IMR-90 (cell line): Measurements from ENCODE around the gene ZNF232. TPM values are rescaled to one million over a fixed set of nuclear protein-coding genes. Genes with fewer than 3 reads are reported as not detected.
"Not testable (repeated sequence)": the region's sequence is repeated elsewhere in the genome, so short reads cannot be mapped to it uniquely, and the experiment has no call there.

Source experiments
- ATAC-seq: fragments of 200-7000 bp; cut with Tn5 transposase; 2 replicates; pipeline ENCODE4 v1.9.1; 2020; ENCODE audit warnings: low read depth, mild to moderate bottlenecking, moderate library complexity
- BruUV-seq: library from RNA; stranded (reverse); fragments of 400-500 nt; replicated peaks from 2 replicates; lab custom pipeline; 2021; lab: Mats Ljungman, UMichigan
- CTCF ChIA-PET: fragments of 300-600 bp; formaldehyde crosslinking; extraction: SDS; loops from one replicate; lab custom pipeline; 2021; ENCODE audit warnings: antibody characterized with exemption; lab: Yijun Ruan, JAX
- POLR2A ChIA-PET: fragments of 300-600 bp; sonication (Branson Sonifier 250); formaldehyde crosslinking; loops from one replicate; lab custom pipeline; 2022; ENCODE audit warnings: antibody characterized with exemption; ENCODE audit not compliant: unreplicated experiment; lab: Charles Lee
- DNase-seq: peaks from one replicate; pipeline ENCODE4 v3.0.0; 2013
- H2AFZ ChIP-seq: replicated peaks from 2 replicates; pipeline ENCODE3; 2013; ENCODE audit warnings: low read length, mild to moderate bottlenecking; ENCODE audit not compliant: poor library complexity
- H2AK5ac ChIP-seq: 2 replicates; pipeline ENCODE4 v1.6.1; 2013; ENCODE audit warnings: low read depth, low read length, inconsistent platforms
- H2AK9ac ChIP-seq: replicated peaks from 2 replicates; pipeline ENCODE3; 2013; ENCODE audit warnings: mild to moderate bottlenecking, low read depth, low read length, moderate library complexity; ENCODE audit not compliant: poor library complexity
- H2BK120ac ChIP-seq: 2 replicates; pipeline ENCODE4 v1.6.1; 2013; ENCODE audit warnings: low read depth, low read length, inconsistent platforms
- H2BK15ac ChIP-seq: 3 replicates; pipeline ENCODE4 v1.6.1; 2013; ENCODE audit warnings: low read depth, low read length, inconsistent platforms
- H2BK20ac ChIP-seq: 2 replicates; pipeline ENCODE4 v1.6.1; 2013; ENCODE audit warnings: low read depth, mild to moderate bottlenecking, inconsistent platforms, low read length, moderate library complexity
- H2BK5ac ChIP-seq: 2 replicates; pipeline ENCODE4 v1.6.1; 2013; ENCODE audit warnings: mild to moderate bottlenecking, low read depth, low read length, inconsistent platforms; ENCODE audit not compliant: poor library complexity, severe bottlenecking
- H3K14ac ChIP-seq: replicated peaks from 2 replicates; pipeline ENCODE4 v1.6.1; 2013; ENCODE audit warnings: low read depth, low read length, inconsistent platforms
- H3K18ac ChIP-seq: 2 replicates; pipeline ENCODE4 v1.6.1; 2013; ENCODE audit warnings: low read depth, low read length, control low read depth
- H3K23ac ChIP-seq: 2 replicates; pipeline ENCODE4 v1.6.1; 2013; ENCODE audit warnings: low read depth, low read length, inconsistent platforms
- H3K27ac ChIP-seq: 2 replicates; pipeline ENCODE4 v1.5.1; 2013; ENCODE audit warnings: mild to moderate bottlenecking, control low read depth, low read length; ENCODE audit not compliant: insufficient read depth
- H3K27me3 ChIP-seq: 2 replicates; pipeline ENCODE4 v1.6.1; 2013; ENCODE audit warnings: low read length; ENCODE audit not compliant: control insufficient read depth, insufficient read depth
- H3K36me3 ChIP-seq: 2 replicates; pipeline ENCODE4 v1.6.1; 2013; ENCODE audit warnings: low read length, mixed read lengths; ENCODE audit not compliant: control insufficient read depth, insufficient read depth
- H3K4ac ChIP-seq: 2 replicates; pipeline ENCODE4 v1.6.1; 2013; ENCODE audit warnings: low read depth, low read length, inconsistent platforms
- H3K4me1 ChIP-seq: 2 replicates; pipeline ENCODE4 v1.6.1; 2013; ENCODE audit warnings: low read length, mixed read lengths; ENCODE audit not compliant: control insufficient read depth, insufficient read depth
- H3K4me2 ChIP-seq: 2 replicates; pipeline ENCODE4 v1.6.1; 2013; ENCODE audit warnings: low read depth, mild to moderate bottlenecking, control low read depth, low read length, moderate library complexity
- H3K4me3 ChIP-seq: 2 replicates; pipeline ENCODE4 v1.5.1; 2013; ENCODE audit warnings: low read depth, mild to moderate bottlenecking, control low read depth, low read length, moderate library complexity; ENCODE audit not compliant: insufficient read depth
- H3K56ac ChIP-seq: 2 replicates; pipeline ENCODE4 v1.6.1; 2013; ENCODE audit warnings: low read length, inconsistent platforms; ENCODE audit not compliant: insufficient read depth; ENCODE audit errors: extremely low read depth
- H3K79me1 ChIP-seq, 2 experiments: 2 replicates each; pipeline ENCODE4 v1.6.1; 2013; ENCODE audit warnings: low read length in 2 of 2, inconsistent platforms in 1 of 2, low read depth in 1 of 2
- H3K9ac ChIP-seq: 2 replicates; pipeline ENCODE4 v1.6.1; 2013; ENCODE audit warnings: low read depth, low read length, control low read depth
- H3K9me1 ChIP-seq: 2 replicates; pipeline ENCODE4 v1.6.1; 2013; ENCODE audit warnings: low read length, inconsistent platforms; ENCODE audit not compliant: insufficient read depth
- H3K9me3 ChIP-seq: 2 replicates; pipeline ENCODE4 v1.6.1; 2013; ENCODE audit warnings: low read length; ENCODE audit not compliant: control insufficient read depth, insufficient read depth
- H4K20me1 ChIP-seq: 2 replicates; pipeline ENCODE4 v1.6.1; 2013; ENCODE audit warnings: low read length, inconsistent platforms; ENCODE audit not compliant: insufficient read depth
- H4K5ac ChIP-seq: 2 replicates; pipeline ENCODE4 v1.6.1; 2013; ENCODE audit warnings: mild to moderate bottlenecking, low read depth, low read length, control low read depth
- H4K8ac ChIP-seq, 2 experiments: 2 replicates each; pipeline ENCODE4 v1.6.1; 2013; ENCODE audit warnings: low read depth in 2 of 2, low read length in 2 of 2, control low read depth in 1 of 2, inconsistent platforms in 1 of 2
- H4K91ac ChIP-seq: 2 replicates; pipeline ENCODE4 v1.6.1; 2013; ENCODE audit warnings: low read depth, low read length, inconsistent platforms; ENCODE audit not compliant: insufficient read depth
- WGBS, 2 experiments: methylation state at CpG; one replicate each; pipeline versions ENCODE4 v1.1.5 to v1.1.7; 2013; ENCODE audit warnings: missing lambda C conversion rate in 2 of 2; ENCODE audit not compliant: insufficient read length in 1 of 2; ENCODE audit errors: extremely low coverage in 2 of 2; 5-methylcytosine and 5-hydroxymethylcytosine counted together
- dilution Hi-C: fragments of 300-500 bp; cut with HindIII; formaldehyde crosslinking; loops from one replicate; pipeline ENCODE4 v1.14.3; 2018; ENCODE audit warnings: low sequenced_read_pairs; ENCODE audit not compliant: unreplicated experiment
- in situ Hi-C: fragments of 300-500 bp; cut with MboI; formaldehyde crosslinking; loops from 3 replicates; pipeline ENCODE4 v1.14.3; 2019; ENCODE audit warnings: low sequenced_read_pairs, inconsistent platforms, mixed read lengths
- intact Hi-C: fragments of 100-400 bp; cut with micrococcal nuclease; formaldehyde crosslinking; loops from 2 replicates; pipeline ENCODE4 v1.10.0; 2022
- polyA plus RNA-seq, 3 experiments: library from polyadenylated mRNA; depleted of rRNA; stranded (reverse); fragments of >200 nt; gene quantifications; 2 replicates each; pipeline ENCODE4 v1.2.3, GENCODE V29; 2012; ENCODE audit warnings: low replicate concordance in 1 of 3
- total RNA-seq: library from RNA; depleted of rRNA; stranded (reverse); fragments of >200 nt; gene quantifications from 2 replicates; pipeline ENCODE4 v1.2.3, GENCODE V29; 2012

Gene ZNF232
- total and polyA plus RNA-seq, 2 of the 4 experiments (the other 2 are of a cell fraction), result 3.2 to 6.5 TPM

DNA sequence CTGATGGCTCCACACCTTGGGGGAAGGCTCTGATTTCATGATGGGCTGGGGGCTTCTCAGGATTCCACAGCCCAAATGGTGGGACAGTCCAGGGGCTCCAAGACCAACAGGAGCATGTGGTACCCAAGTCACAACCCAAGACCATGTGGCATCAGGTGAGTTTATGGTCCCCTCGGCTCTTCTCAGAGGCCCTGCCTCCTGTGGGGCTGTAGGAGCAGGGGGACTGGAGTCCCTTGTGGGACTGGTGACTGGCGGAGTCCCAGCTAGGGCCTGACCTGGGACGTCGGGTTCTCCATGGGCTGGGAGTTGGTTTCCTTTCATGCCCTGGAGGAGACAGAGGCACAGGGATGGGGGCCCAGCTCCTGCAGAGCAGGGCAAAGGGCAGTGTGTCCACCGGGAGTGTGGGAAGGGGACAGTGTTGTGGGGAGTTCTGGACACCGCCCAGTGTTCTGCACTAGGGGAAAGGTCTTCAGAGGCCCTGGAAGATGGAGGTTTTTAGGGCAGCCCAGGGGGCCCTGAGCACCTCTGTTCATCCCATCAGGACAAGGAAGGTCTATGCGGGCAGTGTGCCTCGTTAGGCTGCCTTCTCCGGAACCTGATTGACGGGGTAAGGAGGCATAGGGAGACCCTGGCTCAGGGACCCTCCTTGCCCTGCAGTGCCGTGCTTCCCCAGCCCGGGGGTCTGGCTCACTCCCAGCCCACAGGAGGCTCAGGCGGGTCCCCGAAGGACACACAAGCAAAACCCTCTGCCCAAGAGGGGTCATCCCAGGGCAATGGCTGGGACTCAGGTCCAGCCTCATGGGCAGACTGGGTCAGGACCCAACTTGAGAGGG lies 25.1 kb upstream of the ZNF232 start:
- H3K27me3 ChIP-seq, H3K9ac ChIP-seq, DNase-seq, H3K79me1 ChIP-seq, H2BK5ac ChIP-seq, BruUV-seq, H2BK20ac ChIP-seq, dilution Hi-C loops, H3K23ac ChIP-seq, H2BK15ac ChIP-seq, H3K4ac ChIP-seq, H3K18ac ChIP-seq, H3K9me1 ChIP-seq, H3K36me3 ChIP-seq, POLR2A ChIA-PET, H3K4me3 ChIP-seq, H2AK9ac ChIP-seq, H2BK120ac ChIP-seq, H2AFZ ChIP-seq, H4K5ac ChIP-seq, H4K20me1 ChIP-seq, ATAC-seq, H3K56ac ChIP-seq, H2AK5ac ChIP-seq, H3K4me2 ChIP-seq, H3K4me1 ChIP-seq, H3K14ac ChIP-seq, H3K27ac ChIP-seq, H4K8ac ChIP-seq, H3K9me3 ChIP-seq, CTCF ChIA-PET, H4K91ac ChIP-seq, intact Hi-C loops, in situ Hi-C loops: not testable (repeated sequence)
- 76% methylated on average over 4 of the region's 14 CpGs; no CpG with 5 or more reads in 1 of the 2 experiments for WGBS, 2 experiments
